Colonic mucosa (tissue), 4 donors: ENCODE results near the gene USH1C. TPM values are rescaled to one million over a fixed set of nuclear protein-coding genes. Genes with fewer than 3 reads are reported as not detected.

ENCODE experiments used
- DNase-seq: peaks from one replicate; pipeline ENCODE4 v3.0.0-alpha.2; 2020
- H3K27ac ChIP-seq: fragments of 200-600 bp; one replicate; pipeline ENCODE4 v1.8.0; 2021
- H3K27me3 ChIP-seq: fragments of 200-600 bp; one replicate; pipeline ENCODE4 v1.8.0; 2021
- H3K36me3 ChIP-seq: fragments of 200-600 bp; one replicate; pipeline ENCODE4 v1.8.0; 2021
- H3K4me1 ChIP-seq: fragments of 200-600 bp; one replicate; pipeline ENCODE4 v1.8.0; 2021; ENCODE audit warnings: mild to moderate bottlenecking
- H3K4me3 ChIP-seq: fragments of 200-600 bp; one replicate; pipeline ENCODE4 v1.8.0; 2021
- H3K9ac ChIP-seq, 2 donors: one replicate each; pipeline ENCODE4 v1.7.0; 2013; ENCODE audit warnings: control low read depth in 2 of 2, low read depth in 2 of 2, low read length in 2 of 2
- H3K9me3 ChIP-seq: fragments of 200-600 bp; one replicate; pipeline ENCODE4 v1.8.0; 2021
- CTCF ChIP-seq: fragments of 200-600 bp; IDR thresholded peaks from one replicate; pipeline ENCODE4 v1.8.0; 2022; ENCODE audit warnings: antibody characterized with exemption, mild to moderate bottlenecking
- intact Hi-C: fragments of 100-400 bp; cut with DNase I; formaldehyde crosslinking; loops from one replicate; pipeline ENCODE4 v1.14.1; 2022
- total RNA-seq, 2 donors: library from RNA; stranded (reverse); fragmentation: NEBNext Ultra II Directional in 1 of 2; extraction: Animal tissue kit (Norgen Biotek cat#: 25700) in 1 of 2; gene quantifications; one replicate each; pipeline ENCODE4 v1.2.1, GENCODE V29; 2021
- donor health status: healthy.
- donor health status: DM: no; HTN: no; CAD: no.
- donor health status: DM: no; HTN: no; CAD: no.

Gene USH1C
- total RNA-seq, 2 donors from 2014 or later = 143 to 161 TPM

GRCh38 chr11:17551347-17552040, 7.3 kb upstream of the USH1C start:
- H3K27me3 ChIP-seq = no peaks in the 10 kb centered on the region
- TF ChIP-seq CTCF = no peak

GRCh38 chr11:17550450-17551346, 6.5 kb upstream of the USH1C start:
- Histone ChIP-seq H3K27ac (no peak overlapping the region), H3K27me3 (no peaks in the 10 kb centered on the region)
- DNase-seq = no peak

More at GRCh38 chr11:17551347-17552040, 7.3 kb upstream of the USH1C start:
- Histone ChIP-seq H3K36me3 (no peaks in the 10 kb centered on the region), H3K4me1 (no peaks in the 10 kb centered on the region), H3K9ac (no peak overlapping the region), H3K4me3 (no peak overlapping the region), H3K9me3 (no peaks in the 10 kb centered on the region), H3K27ac (no peak overlapping the region)
- intact Hi-C loops = no loop called here
- no peak for DNase-seq

GRCh38 chr11:17548444-17548843, 4.2 kb upstream of the USH1C start:
- H3K27me3 ChIP-seq = peaks cover 4% of the 10 kb centered on the region
- no peak overlapping the region for H3K9ac ChIP-seq
- H3K36me3 ChIP-seq = no peaks in the 10 kb centered on the region
- no peak overlapping the region for H3K27ac ChIP-seq
- H3K9me3 ChIP-seq = no peaks in the 10 kb centered on the region
- intact Hi-C loops = no loop called here
- TF ChIP-seq CTCF = no peak
- H3K4me3 ChIP-seq = no peak overlapping the region
- H3K4me1 ChIP-seq = no peaks in the 10 kb centered on the region
- no peak for DNase-seq

More at GRCh38 chr11:17550450-17551346, 6.5 kb upstream of the USH1C start:
- intact Hi-C loops = no loop called here
- no peaks in the 10 kb centered on the region for H3K4me1 ChIP-seq
- no peak overlapping the region for H3K9ac ChIP-seq
- no peak overlapping the region for H3K4me3 ChIP-seq
- TF ChIP-seq CTCF = no peak
- no peaks in the 10 kb centered on the region for H3K9me3 ChIP-seq
- no peaks in the 10 kb centered on the region for H3K36me3 ChIP-seq

GRCh38 chr11:17547932-17548331, 3.7 kb upstream of the USH1C start:
- no peak for TF ChIP-seq CTCF
- intact Hi-C loops = no loop called here
- H3K36me3 ChIP-seq = no peaks in the 10 kb centered on the region
- H3K27me3 ChIP-seq = peaks cover 4% of the 10 kb centered on the region
- DNase-seq = no peak
- H3K4me3 ChIP-seq = no peak overlapping the region
- H3K9me3 ChIP-seq = no peaks in the 10 kb centered on the region
- no peak overlapping the region for H3K9ac ChIP-seq
- H3K4me1 ChIP-seq = no peaks in the 10 kb centered on the region
- no peak overlapping the region for H3K27ac ChIP-seq

- TF ChIP-seq CTCF = no peak
- no peaks in the 10 kb centered on the region for H3K4me1 ChIP-seq
- H3K9ac ChIP-seq = no peak within 1 kb of the TSS
- no peak within 1 kb of the TSS for H3K4me3 ChIP-seq
- no peak for DNase-seq
- no peaks in the 10 kb centered on the region for H3K36me3 ChIP-seq
- peaks cover 4% of the 10 kb centered on the region for H3K27me3 ChIP-seq
- H3K9me3 ChIP-seq = no peaks in the 10 kb centered on the region
- no peak within 1 kb of the TSS for H3K27ac ChIP-seq
- intact Hi-C loops = no loop called here
Observed at GRCh38 chr11:17547051-17547577, 2.9 kb upstream of the USH1C start, which contains the start of gene OTOG. Gene OTOG (plus strand): TSS chr11:17547259. CDS start chr11:17547373, 114 bp downstream.
